ENCODE results near the gene TNS1. TPM values are rescaled to one million over a fixed set of nuclear protein-coding genes. Genes with fewer than 3 reads are reported as not detected.
A peak's percentile ranks its signal among the peaks of the same experiment; 100 is the strongest.

TNS1 gene
- total and polyA plus RNA-seq, 4 donors, result 67.0 to 377 (median 208) TPM

DNA sequence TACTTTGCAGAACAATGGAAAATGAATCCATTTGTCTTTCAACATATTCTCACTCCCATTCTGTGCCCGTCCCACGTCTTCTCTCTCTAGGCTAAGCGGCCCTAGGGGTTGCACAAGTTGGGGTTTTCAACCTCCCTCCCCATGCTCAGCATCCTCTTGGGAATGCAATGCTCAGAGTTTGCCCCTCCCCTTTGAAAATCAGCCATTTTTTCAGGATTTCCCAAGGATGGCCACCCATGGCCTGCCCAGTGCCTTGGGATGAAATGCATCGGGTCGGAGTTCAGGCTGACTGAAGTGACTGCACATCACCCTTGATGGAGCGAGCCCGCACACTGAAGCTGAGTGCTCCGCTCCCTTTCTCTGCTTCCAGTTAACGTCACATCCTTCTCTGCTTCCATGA is 87.9 kb downstream of the TNS1 start:
- Histone ChIP-seq H3K27me3 (ENCODE audit: control insufficient read depth in 3 of 3, insufficient read depth in 3 of 3, low read length in 2 of 3) (no peaks in the 10 kb centered on the region), H3K9ac (ENCODE audit: insufficient read depth in 1 of 2, low read length in 2 of 2) (no peak overlapping the region), H3K4me1 (ENCODE audit: control insufficient read depth in 5 of 5, insufficient read depth in 5 of 5, low read length in 5 of 5) (peaks cover 59 to 83% (median 64%) of the 10 kb centered on the region in 5 donors), H3K36me3 (ENCODE audit: control insufficient read depth in 4 of 4, insufficient read depth in 4 of 4, low read length in 4 of 4) (peaks cover 0 to 15% (median 11%) of the 10 kb centered on the region in 4 donors), H3K27ac (ENCODE audit: low read depth in 1 of 2, low read length in 1 of 2) (peak overlapping the region; percentile 95), H3K9me3 (ENCODE audit: control insufficient read depth in 4 of 4, insufficient read depth in 3 of 4, low read length in 3 of 4) (no peaks in the 10 kb centered on the region), H3K4me3 (no peak overlapping the region)
- WGBS, 2 donors, result 83 to 86% methylated on average over 9 of the region's 9 CpGs
- DNase-seq (no peak), ATAC-seq (ENCODE audit: insufficient read depth, low FRiP score) (no peak)
- TF ChIP-seq, protein P1, sequence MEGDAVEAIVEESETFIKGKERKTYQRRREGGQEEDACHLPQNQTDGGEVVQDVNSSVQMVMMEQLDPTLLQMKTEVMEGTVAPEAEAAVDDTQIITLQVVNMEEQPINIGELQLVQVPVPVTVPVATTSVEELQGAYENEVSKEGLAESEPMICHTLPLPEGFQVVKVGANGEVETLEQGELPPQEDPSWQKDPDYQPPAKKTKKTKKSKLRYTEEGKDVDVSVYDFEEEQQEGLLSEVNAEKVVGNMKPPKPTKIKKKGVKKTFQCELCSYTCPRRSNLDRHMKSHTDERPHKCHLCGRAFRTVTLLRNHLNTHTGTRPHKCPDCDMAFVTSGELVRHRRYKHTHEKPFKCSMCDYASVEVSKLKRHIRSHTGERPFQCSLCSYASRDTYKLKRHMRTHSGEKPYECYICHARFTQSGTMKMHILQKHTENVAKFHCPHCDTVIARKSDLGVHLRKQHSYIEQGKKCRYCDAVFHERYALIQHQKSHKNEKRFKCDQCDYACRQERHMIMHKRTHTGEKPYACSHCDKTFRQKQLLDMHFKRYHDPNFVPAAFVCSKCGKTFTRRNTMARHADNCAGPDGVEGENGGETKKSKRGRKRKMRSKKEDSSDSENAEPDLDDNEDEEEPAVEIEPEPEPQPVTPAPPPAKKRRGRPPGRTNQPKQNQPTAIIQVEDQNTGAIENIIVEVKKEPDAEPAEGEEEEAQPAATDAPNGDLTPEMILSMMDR (IDR thresholded peaks at IDR 0.05; ENCODE audit: control extremely low read depth, extremely low read depth), result no peak

DNA sequence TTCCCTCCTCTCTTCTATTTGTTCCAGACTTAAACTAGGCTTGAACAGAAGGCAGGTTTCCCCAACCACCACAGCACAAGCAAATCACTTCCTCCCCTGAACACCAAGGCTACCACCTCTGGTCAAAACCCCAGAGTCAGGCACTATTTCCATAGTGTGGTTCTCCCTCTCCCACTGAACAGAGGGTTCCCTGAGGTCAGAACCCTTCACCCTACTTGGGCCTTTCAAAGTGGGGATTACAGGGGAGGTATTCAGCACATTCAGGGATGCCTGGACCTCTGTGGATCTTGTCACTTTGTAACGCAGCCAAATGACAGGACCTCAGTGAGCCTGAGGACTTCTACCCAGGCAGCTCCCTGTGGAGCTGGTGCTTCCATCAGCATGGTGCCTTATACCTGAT is 88.7 kb downstream of the TNS1 start:
- Histone ChIP-seq H3K4me3 (no peak overlapping the region), H3K9me3 (ENCODE audit: control insufficient read depth in 4 of 4, insufficient read depth in 3 of 4, low read length in 3 of 4) (no peaks in the 10 kb centered on the region), H3K27me3 (ENCODE audit: control insufficient read depth in 3 of 3, insufficient read depth in 3 of 3, low read length in 2 of 3) (no peaks in the 10 kb centered on the region), H3K9ac (ENCODE audit: insufficient read depth in 1 of 2, low read length in 2 of 2) (peak overlapping the region in 1 of 2 donors; percentile 0), H3K27ac (ENCODE audit: low read depth in 1 of 2, low read length in 1 of 2) (peak overlapping the region; percentile 93 to 95), H3K4me1 (ENCODE audit: control insufficient read depth in 5 of 5, insufficient read depth in 5 of 5, low read length in 5 of 5) (peaks cover 57 to 83% (median 67%) of the 10 kb centered on the region in 5 donors), H3K36me3 (ENCODE audit: control insufficient read depth in 4 of 4, insufficient read depth in 4 of 4, low read length in 4 of 4) (peaks cover 0 to 15% (median 7%) of the 10 kb centered on the region in 4 donors)
- no peak for ATAC-seq (ENCODE audit: insufficient read depth, low FRiP score)
- WGBS, 2 donors, result 82 to 86% methylated on average over 1 of the region's 1 CpG
- TF ChIP-seq, protein P1 (IDR thresholded peaks at IDR 0.05; ENCODE audit: control extremely low read depth, extremely low read depth), result no peak
- no peak for DNase-seq

DNA sequence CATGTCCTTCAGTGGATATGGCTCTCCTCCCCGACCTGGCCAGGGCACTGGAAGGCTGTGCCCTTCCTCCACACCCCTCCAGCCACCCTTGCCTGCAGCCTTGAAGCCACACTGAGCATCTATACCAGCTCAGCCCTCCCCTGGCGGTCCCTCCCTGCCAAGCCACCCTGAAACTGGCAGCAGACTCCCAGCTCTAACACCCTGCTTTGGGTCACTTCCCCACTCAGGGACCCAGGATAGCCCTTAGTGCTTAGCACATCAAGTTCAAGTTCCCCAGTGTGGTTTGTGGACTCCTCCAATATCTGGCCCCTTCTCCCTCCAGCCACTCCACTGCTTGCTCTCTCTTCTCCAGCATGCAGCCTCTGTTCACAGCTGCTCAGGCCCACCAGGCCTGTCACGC is 89.4 kb downstream of the TNS1 start:
- Histone ChIP-seq H3K27ac (ENCODE audit: low read depth in 1 of 2, low read length in 1 of 2) (peak overlapping the region; percentile 93 to 95), H3K9me3 (ENCODE audit: control insufficient read depth in 4 of 4, insufficient read depth in 3 of 4, low read length in 3 of 4) (no peaks in the 10 kb centered on the region), H3K36me3 (ENCODE audit: control insufficient read depth in 4 of 4, insufficient read depth in 4 of 4, low read length in 4 of 4) (peaks cover 0 to 15% (median 7%) of the 10 kb centered on the region in 4 donors), H3K27me3 (ENCODE audit: control insufficient read depth in 3 of 3, insufficient read depth in 3 of 3, low read length in 2 of 3) (no peaks in the 10 kb centered on the region), H3K4me1 (ENCODE audit: control insufficient read depth in 5 of 5, insufficient read depth in 5 of 5, low read length in 5 of 5) (peaks cover 51 to 78% (median 66%) of the 10 kb centered on the region in 5 donors), H3K4me3 (no peak overlapping the region), H3K9ac (ENCODE audit: insufficient read depth in 1 of 2, low read length in 2 of 2) (no peak overlapping the region)
- TF ChIP-seq, protein P1 (IDR thresholded peaks at IDR 0.05; ENCODE audit: control extremely low read depth, extremely low read depth), result no peak
- no peak for DNase-seq
- WGBS, 2 donors, result 65 to 68% methylated on average over 3 of the region's 3 CpGs
- ATAC-seq (ENCODE audit: insufficient read depth, low FRiP score), result no peak
